ENCODE data around the gene TMEM184B.

DNA sequence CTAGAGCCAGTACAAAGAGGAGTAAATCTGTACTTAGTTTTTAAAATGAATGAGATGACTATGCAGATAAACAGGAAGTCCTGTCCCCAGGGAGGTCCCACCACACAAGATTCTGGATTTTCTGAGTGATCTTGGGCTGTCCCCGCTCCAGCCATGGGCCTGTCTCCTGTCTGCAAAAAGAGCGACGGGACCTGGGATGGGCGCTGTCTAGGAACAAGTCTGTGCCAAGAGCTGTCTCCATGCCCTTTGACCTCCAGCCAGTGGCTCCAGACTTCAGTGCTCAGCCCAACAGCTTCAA, 38.5 kb upstream of the TMEM184B start:
- TF ChIP-seq, protein P1, sequence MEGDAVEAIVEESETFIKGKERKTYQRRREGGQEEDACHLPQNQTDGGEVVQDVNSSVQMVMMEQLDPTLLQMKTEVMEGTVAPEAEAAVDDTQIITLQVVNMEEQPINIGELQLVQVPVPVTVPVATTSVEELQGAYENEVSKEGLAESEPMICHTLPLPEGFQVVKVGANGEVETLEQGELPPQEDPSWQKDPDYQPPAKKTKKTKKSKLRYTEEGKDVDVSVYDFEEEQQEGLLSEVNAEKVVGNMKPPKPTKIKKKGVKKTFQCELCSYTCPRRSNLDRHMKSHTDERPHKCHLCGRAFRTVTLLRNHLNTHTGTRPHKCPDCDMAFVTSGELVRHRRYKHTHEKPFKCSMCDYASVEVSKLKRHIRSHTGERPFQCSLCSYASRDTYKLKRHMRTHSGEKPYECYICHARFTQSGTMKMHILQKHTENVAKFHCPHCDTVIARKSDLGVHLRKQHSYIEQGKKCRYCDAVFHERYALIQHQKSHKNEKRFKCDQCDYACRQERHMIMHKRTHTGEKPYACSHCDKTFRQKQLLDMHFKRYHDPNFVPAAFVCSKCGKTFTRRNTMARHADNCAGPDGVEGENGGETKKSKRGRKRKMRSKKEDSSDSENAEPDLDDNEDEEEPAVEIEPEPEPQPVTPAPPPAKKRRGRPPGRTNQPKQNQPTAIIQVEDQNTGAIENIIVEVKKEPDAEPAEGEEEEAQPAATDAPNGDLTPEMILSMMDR (IDR thresholded peaks at IDR 0.05), result no peak
- TF ChIP-seq POLR2AphosphoS5 (IDR thresholded peaks at IDR 0.05), result no peak
- TF ChIP-seq POLR2A (IDR thresholded peaks at IDR 0.05), result no peak

Measured in prostate gland (tissue), 2 donors.